Central memory CD8-positive, alpha-beta T cell (primary cell): ENCODE results near the gene WDR93.
"Not testable (repeated sequence)": the region's sequence is repeated elsewhere in the genome, so short reads cannot be mapped to it uniquely, and the experiment has no call there.

ENCODE experiments used
- ATAC-seq: fragments of 150-1000 bp; cut with Tn5 transposase; replicated peaks from 2 replicates; pipeline ENCODE4 v1.10.0; 2022; ENCODE audit warnings: mild to moderate bottlenecking, moderate FRiP score, moderate number of reproducible peaks; ENCODE audit not compliant: poor library complexity, severe bottlenecking; ENCODE audit errors: extremely low read depth
- DNase-seq, 2 donors: peaks; one replicate each; pipeline ENCODE4 v3.0.0; 2021; ENCODE audit warnings: low spot score in 2 of 2
- H3K27ac Mint-ChIP-seq: one replicate; pipeline ENCODE4 v1.8.0; 2022; ENCODE audit warnings: low read depth, mild to moderate bottlenecking, moderate library complexity, mixed read lengths
- H3K27me3 Mint-ChIP-seq: one replicate; pipeline ENCODE4 v1.8.0; 2022; ENCODE audit warnings: mixed read lengths
- H3K36me3 Mint-ChIP-seq: one replicate; pipeline ENCODE4 v1.8.0; 2022; ENCODE audit warnings: mild to moderate bottlenecking, moderate library complexity, mixed read lengths; ENCODE audit not compliant: insufficient read depth
- H3K4me1 Mint-ChIP-seq: one replicate; pipeline ENCODE4 v1.8.0; 2022; ENCODE audit warnings: mixed read lengths
- H3K4me3 Mint-ChIP-seq: one replicate; pipeline ENCODE4 v1.8.0; 2022; ENCODE audit warnings: mild to moderate bottlenecking, moderate library complexity, mixed read lengths
- H3K9me3 Mint-ChIP-seq: one replicate; pipeline ENCODE4 v1.8.0; 2022; ENCODE audit warnings: mixed read lengths

Gene WDR93

GRCh38 chr15:89677381-89677780, 13.2 kb upstream of the WDR93 start:
- Mint-ChIP-seq H3K9me3 (no peaks in the 10 kb centered on the region), H3K4me1 (no peaks in the 10 kb centered on the region), H3K27me3 (no peaks in the 10 kb centered on the region), H3K36me3 (no peaks in the 10 kb centered on the region), H3K4me3 (no peak overlapping the region), H3K27ac (no peak overlapping the region)
- no peak for ATAC-seq
- no peak for DNase-seq

GRCh38 chr15:89679212-89679611, 11.4 kb upstream of the WDR93 start, which contains the start of gene PLIN1:
Gene PLIN1, minus strand, starts transcription at chr15:89679367. Its CDS starts 1,878 bp downstream, at chr15:89677489.
- DNase-seq, result no peak
- Mint-ChIP-seq H3K9me3 (no peaks in the 10 kb centered on the region), H3K27ac (no peak within 1 kb of the TSS), H3K4me1 (no peaks in the 10 kb centered on the region), H3K27me3 (no peaks in the 10 kb centered on the region), H3K4me3 (no peak within 1 kb of the TSS), H3K36me3 (peaks cover 1% of the 10 kb centered on the region)
- no peak for ATAC-seq

- Mint-ChIP-seq H3K36me3 (peaks cover 1% of the 10 kb centered on the region), H3K4me3 (no peak overlapping the region), H3K4me1 (no peaks in the 10 kb centered on the region), H3K9me3 (no peaks in the 10 kb centered on the region), H3K27ac (no peak overlapping the region), H3K27me3 (no peaks in the 10 kb centered on the region)
- ATAC-seq (no peak), DNase-seq (no peak)
These were observed 10.2 kb upstream of the WDR93 start for GRCh38 chr15:89680282-89680873.

GRCh38 chr15:89681146-89681545, 9.5 kb upstream of the WDR93 start:
- Mint-ChIP-seq H3K9me3 (no peaks in the 10 kb centered on the region), H3K36me3 (peaks cover 3% of the 10 kb centered on the region), H3K4me1 (no peaks in the 10 kb centered on the region), H3K27me3 (no peaks in the 10 kb centered on the region), H3K27ac (no peak overlapping the region), H3K4me3 (no peak overlapping the region)
- no peak for DNase-seq
- no peak for ATAC-seq

GRCh38 chr15:89685995-89686394, 4.6 kb upstream of the WDR93 start:
- Mint-ChIP-seq H3K4me3 (no peak overlapping the region), H3K27ac (no peak overlapping the region), H3K36me3 (peaks cover 8% of the 10 kb centered on the region), H3K4me1 (peaks cover 9% of the 10 kb centered on the region), H3K27me3 (no peaks in the 10 kb centered on the region), H3K9me3 (no peaks in the 10 kb centered on the region)
- DNase-seq (no peak), ATAC-seq (no peak)

GRCh38 chr15:89686522-89686921, 4.1 kb upstream of the WDR93 start:
- Mint-ChIP-seq H3K27ac (no peak overlapping the region), H3K9me3 (no peaks in the 10 kb centered on the region)
- ATAC-seq, result no peak

GRCh38 chr15:89689930-89690275, 708 bp upstream of the WDR93 start:
- Mint-ChIP-seq H3K4me1 (peaks cover 12% of the 10 kb centered on the region), H3K27ac (peak overlapping the region; percentile 97), H3K4me3 (peak overlapping the region; percentile 95)
- not testable (repeated sequence) for DNase-seq, H3K36me3 Mint-ChIP-seq, H3K27me3 Mint-ChIP-seq, ATAC-seq, H3K9me3 Mint-ChIP-seq

More at GRCh38 chr15:89686522-89686921, 4.1 kb upstream of the WDR93 start:
- H3K4me1 Mint-ChIP-seq, result peaks cover 12% of the 10 kb centered on the region
- no peak for DNase-seq
- peaks cover 9% of the 10 kb centered on the region for H3K36me3 Mint-ChIP-seq
- no peak overlapping the region for H3K4me3 Mint-ChIP-seq
- no peaks in the 10 kb centered on the region for H3K27me3 Mint-ChIP-seq

GRCh38 chr15:89693091-89693490, 2.5 kb downstream of the WDR93 start:
- Mint-ChIP-seq H3K27me3 (peaks cover 9% of the 10 kb centered on the region), H3K27ac (no peak overlapping the region), H3K4me3 (no peak overlapping the region), H3K36me3 (peaks cover 4% of the 10 kb centered on the region), H3K9me3 (no peaks in the 10 kb centered on the region), H3K4me1 (peaks cover 7% of the 10 kb centered on the region)
- no peak for ATAC-seq
- no peak for DNase-seq

- H3K9me3 Mint-ChIP-seq, result no peaks in the 10 kb centered on the region
- peaks cover 9% of the 10 kb centered on the region for H3K27me3 Mint-ChIP-seq
- no peak overlapping the region for H3K27ac Mint-ChIP-seq
- DNase-seq (no peak), ATAC-seq (no peak)
- H3K4me1 Mint-ChIP-seq, result peaks cover 7% of the 10 kb centered on the region
- H3K4me3 Mint-ChIP-seq, result no peak overlapping the region
- H3K36me3 Mint-ChIP-seq, result peaks cover 4% of the 10 kb centered on the region
These were observed 3.1 kb downstream of the WDR93 start for GRCh38 chr15:89693696-89694095.

- no peak for ATAC-seq
- peaks cover 4% of the 10 kb centered on the region for H3K36me3 Mint-ChIP-seq
- no peak overlapping the region for H3K4me3 Mint-ChIP-seq
These were observed 4.6 kb downstream of the WDR93 start for GRCh38 chr15:89695198-89695597.

GRCh38 chr15:89704411-89704810, 13.8 kb downstream of the WDR93 start:
- ATAC-seq, result no peak
- Mint-ChIP-seq H3K36me3 (no peaks in the 10 kb centered on the region), H3K27me3 (peaks cover 80% of the 10 kb centered on the region)

More at GRCh38 chr15:89695198-89695597, 4.6 kb downstream of the WDR93 start:
- Mint-ChIP-seq H3K27ac (no peak overlapping the region), H3K4me1 (peaks cover 7% of the 10 kb centered on the region), H3K9me3 (no peaks in the 10 kb centered on the region), H3K27me3 (peaks cover 22% of the 10 kb centered on the region)
- DNase-seq, result no peak

GRCh38 chr15:89707577-89707976, 17.0 kb downstream of the WDR93 start:
- Mint-ChIP-seq H3K27me3 (peaks cover 53% of the 10 kb centered on the region), H3K9me3 (no peaks in the 10 kb centered on the region), H3K4me1 (no peaks in the 10 kb centered on the region), H3K4me3 (no peak overlapping the region), H3K27ac (no peak overlapping the region), H3K36me3 (peaks cover 2% of the 10 kb centered on the region)
- DNase-seq (no peak), ATAC-seq (no peak)

More at GRCh38 chr15:89704411-89704810, 13.8 kb downstream of the WDR93 start:
- no peak for DNase-seq
- H3K4me1 Mint-ChIP-seq, result no peaks in the 10 kb centered on the region
- H3K27ac Mint-ChIP-seq, result no peak overlapping the region
- no peak overlapping the region for H3K4me3 Mint-ChIP-seq
- no peaks in the 10 kb centered on the region for H3K9me3 Mint-ChIP-seq

- no peaks in the 10 kb centered on the region for H3K27me3 Mint-ChIP-seq
- ATAC-seq (no peak), DNase-seq (no peak)
- H3K4me3 Mint-ChIP-seq, result no peak overlapping the region
- peaks cover 2% of the 10 kb centered on the region for H3K36me3 Mint-ChIP-seq
- H3K4me1 Mint-ChIP-seq, result no peaks in the 10 kb centered on the region
- no peak overlapping the region for H3K27ac Mint-ChIP-seq
- no peaks in the 10 kb centered on the region for H3K9me3 Mint-ChIP-seq
These were observed 24.2 kb downstream of the WDR93 start for GRCh38 chr15:89714775-89715174.
